ENCODE results near the gene GABRB3.

- TF ChIP-seq CTCF (IDR thresholded peaks at IDR 0.05), result no peak
- no peak for TF ChIP-seq POLR2A (IDR thresholded peaks at IDR 0.05)
These were observed 28.0 kb downstream of the GABRB3 start for GRCh38 chr15:26744894-26745293.

All from thyroid gland (tissue), 4 donors.